ENCODE measurements around the gene S1PR5.

S1PR5 gene

GRCh38 chr19:10517361-10517759, at the start of gene S1PR5:
Gene S1PR5, minus strand, starts transcription at chr19:10517447. Its CDS starts 2,436 bp downstream, at chr19:10515011.
- no peaks in the 10 kb centered on the region for H3K9me3 ChIP-seq (ENCODE audit: control insufficient read depth, insufficient read depth, low read length)
- no peak for DNase-seq (ENCODE audit: low read depth, low spot score)
- no CpG with 5 or more reads among the region's 39 CpGs for WGBS (ENCODE audit: insufficient coverage, insufficient read length)
- H3K4me3 ChIP-seq (ENCODE audit: low read length), result peak within 1 kb of the TSS; percentile 65; the same call in 1 of the 2 replicates
- H3K36me3 ChIP-seq (ENCODE audit: control insufficient read depth, insufficient read depth, low read length), result no peaks in the 10 kb centered on the region; the same call in 1 of the 2 replicates
- H3K27ac ChIP-seq (ENCODE audit: low read length), result no peak within 1 kb of the TSS
- peaks cover 3% of the 10 kb centered on the region for H3K4me1 ChIP-seq (ENCODE audit: control insufficient read depth, insufficient read depth, low read length)
- peaks cover 30% of the 10 kb centered on the region for H3K27me3 ChIP-seq (ENCODE audit: control insufficient read depth, insufficient read depth, low read length)

- 0 out of 2 replicates have a peak, but pooled peaks cover 2% of the 10 kb centered on the region for H3K4me1 ChIP-seq (ENCODE audit: control insufficient read depth, insufficient read depth, low read length)
- H3K27me3 ChIP-seq (ENCODE audit: control insufficient read depth, insufficient read depth, low read length), result no peaks in the 10 kb centered on the region
- no peak overlapping the region for H3K27ac ChIP-seq (ENCODE audit: low read length)
- no peaks in the 10 kb centered on the region for H3K36me3 ChIP-seq (ENCODE audit: control insufficient read depth, insufficient read depth, low read length)
- no peak overlapping the region for H3K4me3 ChIP-seq (ENCODE audit: low read length)
- no peak for DNase-seq (ENCODE audit: low read depth, low spot score)
- H3K9me3 ChIP-seq (ENCODE audit: control insufficient read depth, insufficient read depth, low read length), result no peaks in the 10 kb centered on the region
- no CpG with 5 or more reads among the region's 19 CpGs for WGBS (ENCODE audit: insufficient coverage, insufficient read length)
These were observed 49.6 kb upstream of the S1PR5 start for GRCh38 chr19:10566658-10567410.

GRCh38 chr19:10566408-10566657, 49.1 kb upstream of the S1PR5 start:
- H3K4me3 ChIP-seq (ENCODE audit: low read length), result no peak overlapping the region; the same call in 1 of the 2 replicates
- H3K36me3 ChIP-seq (ENCODE audit: control insufficient read depth, insufficient read depth, low read length), result no peaks in the 10 kb centered on the region
- WGBS (ENCODE audit: insufficient coverage, insufficient read length), result no CpG with 5 or more reads among the region's 4 CpGs
- H3K4me1 ChIP-seq (ENCODE audit: control insufficient read depth, insufficient read depth, low read length), result 0 out of 2 replicates have a peak, but pooled peaks cover 2% of the 10 kb centered on the region
- no peaks in the 10 kb centered on the region for H3K9me3 ChIP-seq (ENCODE audit: control insufficient read depth, insufficient read depth, low read length)
- no peak for DNase-seq (ENCODE audit: low read depth, low spot score)
- H3K27me3 ChIP-seq (ENCODE audit: control insufficient read depth, insufficient read depth, low read length), result no peaks in the 10 kb centered on the region
- no peak overlapping the region for H3K27ac ChIP-seq (ENCODE audit: low read length)

GRCh38 chr19:10565567-10566407, 48.5 kb upstream of the S1PR5 start, which contains the start of gene KRI1:
Gene KRI1, minus strand, starts transcription at chr19:10566010. Its CDS starts 11 bp downstream, at chr19:10565999.
- H3K4me3 ChIP-seq (ENCODE audit: low read length), result peak within 1 kb of the TSS; percentile 99
- no peak within 1 kb of the TSS for H3K27ac ChIP-seq (ENCODE audit: low read length)
- H3K27me3 ChIP-seq (ENCODE audit: control insufficient read depth, insufficient read depth, low read length), result no peaks in the 10 kb centered on the region
- no CpG with 5 or more reads among the region's 94 CpGs for WGBS (ENCODE audit: insufficient coverage, insufficient read length)
- 0 out of 2 replicates have a peak, but pooled peaks cover 2% of the 10 kb centered on the region for H3K4me1 ChIP-seq (ENCODE audit: control insufficient read depth, insufficient read depth, low read length)
- peak; percentile 92 for DNase-seq (ENCODE audit: low read depth, low spot score)
- no peaks in the 10 kb centered on the region for H3K9me3 ChIP-seq (ENCODE audit: control insufficient read depth, insufficient read depth, low read length)
- H3K36me3 ChIP-seq (ENCODE audit: control insufficient read depth, insufficient read depth, low read length), result peaks cover 1% of the 10 kb centered on the region; the same call in 1 of the 2 replicates

GRCh38 chr19:10565028-10565566, 47.9 kb upstream of the S1PR5 start:
- Histone ChIP-seq H3K36me3 (ENCODE audit: control insufficient read depth, insufficient read depth, low read length) (peaks cover 7% of the 10 kb centered on the region), H3K27ac (ENCODE audit: low read length) (no peak overlapping the region)
- DNase-seq (ENCODE audit: low read depth, low spot score), result no peak

GRCh38 chr19:10562609-10563008, 45.4 kb upstream of the S1PR5 start:
- H3K4me3 ChIP-seq (ENCODE audit: low read length), result no peak overlapping the region
- H3K27me3 ChIP-seq (ENCODE audit: control insufficient read depth, insufficient read depth, low read length), result no peaks in the 10 kb centered on the region
- H3K36me3 ChIP-seq (ENCODE audit: control insufficient read depth, insufficient read depth, low read length), result peaks cover 15% of the 10 kb centered on the region
- H3K27ac ChIP-seq (ENCODE audit: low read length), result no peak overlapping the region
- no peaks in the 10 kb centered on the region for H3K9me3 ChIP-seq (ENCODE audit: control insufficient read depth, insufficient read depth, low read length)
- no peak for DNase-seq (ENCODE audit: low read depth, low spot score)
- WGBS (ENCODE audit: insufficient coverage, insufficient read length), result no CpG with 5 or more reads among the region's 5 CpGs
- 0 out of 2 replicates have a peak, but pooled peaks cover 2% of the 10 kb centered on the region for H3K4me1 ChIP-seq (ENCODE audit: control insufficient read depth, insufficient read depth, low read length)

More at GRCh38 chr19:10565028-10565566, 47.9 kb upstream of the S1PR5 start:
- H3K4me1 ChIP-seq (ENCODE audit: control insufficient read depth, insufficient read depth, low read length), result 0 out of 2 replicates have a peak, but pooled peaks cover 2% of the 10 kb centered on the region
- H3K4me3 ChIP-seq (ENCODE audit: low read length), result peak overlapping the region; percentile 99
- no CpG with 5 or more reads among the region's 10 CpGs for WGBS (ENCODE audit: insufficient coverage, insufficient read length)
- no peaks in the 10 kb centered on the region for H3K27me3 ChIP-seq (ENCODE audit: control insufficient read depth, insufficient read depth, low read length)
- H3K9me3 ChIP-seq (ENCODE audit: control insufficient read depth, insufficient read depth, low read length), result no peaks in the 10 kb centered on the region

- Histone ChIP-seq H3K27ac (ENCODE audit: low read length) (no peak overlapping the region), H3K4me1 (ENCODE audit: control insufficient read depth, insufficient read depth, low read length) (no peaks in the 10 kb centered on the region), H3K4me3 (ENCODE audit: low read length) (no peak overlapping the region), H3K27me3 (ENCODE audit: control insufficient read depth, insufficient read depth, low read length) (no peaks in the 10 kb centered on the region), H3K9me3 (ENCODE audit: control insufficient read depth, insufficient read depth, low read length) (no peaks in the 10 kb centered on the region), H3K36me3 (ENCODE audit: control insufficient read depth, insufficient read depth, low read length) (peaks cover 26% of the 10 kb centered on the region)
- DNase-seq (ENCODE audit: low read depth, low spot score), result no peak
- WGBS (ENCODE audit: insufficient coverage, insufficient read length), result no CpG with 5 or more reads among the region's 7 CpGs
These were observed 42.9 kb upstream of the S1PR5 start for GRCh38 chr19:10560154-10560553.

GRCh38 chr19:10557603-10558197, 40.5 kb upstream of the S1PR5 start:
- peaks cover 47% of the 10 kb centered on the region for H3K36me3 ChIP-seq (ENCODE audit: control insufficient read depth, insufficient read depth, low read length)
- no CpG with 5 or more reads among the region's 33 CpGs for WGBS (ENCODE audit: insufficient coverage, insufficient read length)
- no peaks in the 10 kb centered on the region for H3K27me3 ChIP-seq (ENCODE audit: control insufficient read depth, insufficient read depth, low read length)

GRCh38 chr19:10555610-10555973, 38.3 kb upstream of the S1PR5 start:
- Histone ChIP-seq H3K27me3 (ENCODE audit: control insufficient read depth, insufficient read depth, low read length) (no peaks in the 10 kb centered on the region), H3K36me3 (ENCODE audit: control insufficient read depth, insufficient read depth, low read length) (peaks cover 44% of the 10 kb centered on the region), H3K4me1 (ENCODE audit: control insufficient read depth, insufficient read depth, low read length) (no peaks in the 10 kb centered on the region), H3K4me3 (ENCODE audit: low read length) (no peak overlapping the region), H3K9me3 (ENCODE audit: control insufficient read depth, insufficient read depth, low read length) (no peaks in the 10 kb centered on the region), H3K27ac (ENCODE audit: low read length) (no peak overlapping the region)
- WGBS (ENCODE audit: insufficient coverage, insufficient read length), result no CpG with 5 or more reads among the region's 7 CpGs
- DNase-seq (ENCODE audit: low read depth, low spot score), result no peak

More at GRCh38 chr19:10557603-10558197, 40.5 kb upstream of the S1PR5 start:
- H3K4me1 ChIP-seq (ENCODE audit: control insufficient read depth, insufficient read depth, low read length), result no peaks in the 10 kb centered on the region
- no peak for DNase-seq (ENCODE audit: low read depth, low spot score)
- H3K9me3 ChIP-seq (ENCODE audit: control insufficient read depth, insufficient read depth, low read length), result no peaks in the 10 kb centered on the region
- H3K4me3 ChIP-seq (ENCODE audit: low read length), result no peak overlapping the region
- H3K27ac ChIP-seq (ENCODE audit: low read length), result no peak overlapping the region
